DMS79 (cell line): ENCODE data around the gene YPEL5.

Experiments used
- DNase-seq: peaks from one replicate; lab custom pipeline; 2025; lab: John Stamatoyannopoulos, UW

Gene YPEL5

GRCh38 chr2:30205456-30205855 is 58.6 kb downstream of the YPEL5 start:
- DNase-seq, result no peak

- DNase-seq, result no peak
Observed at GRCh38 chr2:30206461-30207430, 59.9 kb downstream of the YPEL5 start.

DNA sequence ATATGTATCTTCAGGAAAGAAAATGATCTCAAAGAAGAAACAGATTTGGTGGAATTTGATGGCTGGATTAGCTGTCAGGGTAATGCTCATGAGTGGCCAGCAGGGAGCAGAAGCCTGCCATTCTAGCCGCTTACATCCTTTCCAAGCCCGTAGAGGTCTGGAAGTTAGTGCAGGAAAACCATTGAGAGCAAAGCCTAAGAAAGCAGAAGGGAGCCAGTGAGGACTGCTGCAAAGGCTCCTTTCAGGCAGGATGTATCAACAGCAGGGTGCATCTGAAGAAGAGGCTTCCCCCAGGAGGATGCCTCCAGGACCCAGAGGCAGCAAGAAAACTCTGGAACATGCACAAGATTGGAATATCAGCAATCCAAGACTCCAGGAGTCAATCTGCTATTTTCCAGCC is 61.6 kb downstream of the YPEL5 start:
- DNase-seq, result peak; percentile 32

DNA sequence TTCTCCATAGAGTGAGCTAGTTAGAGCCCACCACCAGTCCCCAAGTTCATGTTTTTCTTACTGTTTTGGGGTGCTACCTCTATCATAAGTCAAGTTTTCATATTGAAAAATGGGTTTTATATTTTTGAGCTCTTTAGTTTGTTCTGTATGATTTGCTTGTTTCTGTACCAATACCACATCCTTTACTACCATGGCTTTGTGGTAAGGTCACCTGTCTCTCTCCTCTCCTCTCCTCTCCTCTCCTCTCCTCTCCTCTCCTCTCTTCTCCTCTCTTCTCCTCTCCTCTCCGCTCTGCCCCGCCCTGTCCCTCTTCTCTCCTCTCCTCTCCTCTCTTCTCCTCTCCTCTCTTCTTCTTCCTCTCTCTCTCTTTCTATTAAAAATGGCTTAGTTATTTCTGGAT is 62.4 kb downstream of the YPEL5 start:
- no peak for DNase-seq
